ENCODE data around the gene GALNT10.

GRCh38 chr5:154410008-154410407 lies 219.5 kb downstream of the GALNT10 start:
- TF ChIP-seq CTCF (IDR thresholded peaks at IDR 0.05): no peak
- no peak for TF ChIP-seq EZH2phosphoT487 (IDR thresholded peaks at IDR 0.05)
- no peak for TF ChIP-seq EZH2 (IDR thresholded peaks at IDR 0.05)
